Mucosa of stomach (tissue), 1 donor: ENCODE measurements around the gene SSTR5.

Experiments
- H3K27me3 ChIP-seq: one replicate; pipeline ENCODE4 v1.7.0; 2013; ENCODE audit warnings: mild to moderate bottlenecking, low read length; ENCODE audit not compliant: control insufficient read depth, insufficient read depth
- H3K36me3 ChIP-seq: one replicate; pipeline ENCODE4 v1.7.0; 2013; ENCODE audit warnings: low read length; ENCODE audit not compliant: control insufficient read depth, insufficient read depth
- H3K4me1 ChIP-seq: one replicate; pipeline ENCODE4 v1.7.0; 2013; ENCODE audit warnings: mild to moderate bottlenecking, low read length; ENCODE audit not compliant: control insufficient read depth, insufficient read depth
- H3K4me3 ChIP-seq: one replicate; pipeline ENCODE4 v1.7.0; 2013; ENCODE audit warnings: low read length
- H3K9ac ChIP-seq: one replicate; pipeline ENCODE4 v1.7.0; 2013; ENCODE audit warnings: mild to moderate bottlenecking, low read length, moderate library complexity
- H3K9me3 ChIP-seq: one replicate; pipeline ENCODE4 v1.7.0; 2013; ENCODE audit warnings: mild to moderate bottlenecking, low read length, moderate library complexity; ENCODE audit not compliant: control insufficient read depth
- donor health status: Pancreatic carcinoma.

Gene SSTR5

DNA sequence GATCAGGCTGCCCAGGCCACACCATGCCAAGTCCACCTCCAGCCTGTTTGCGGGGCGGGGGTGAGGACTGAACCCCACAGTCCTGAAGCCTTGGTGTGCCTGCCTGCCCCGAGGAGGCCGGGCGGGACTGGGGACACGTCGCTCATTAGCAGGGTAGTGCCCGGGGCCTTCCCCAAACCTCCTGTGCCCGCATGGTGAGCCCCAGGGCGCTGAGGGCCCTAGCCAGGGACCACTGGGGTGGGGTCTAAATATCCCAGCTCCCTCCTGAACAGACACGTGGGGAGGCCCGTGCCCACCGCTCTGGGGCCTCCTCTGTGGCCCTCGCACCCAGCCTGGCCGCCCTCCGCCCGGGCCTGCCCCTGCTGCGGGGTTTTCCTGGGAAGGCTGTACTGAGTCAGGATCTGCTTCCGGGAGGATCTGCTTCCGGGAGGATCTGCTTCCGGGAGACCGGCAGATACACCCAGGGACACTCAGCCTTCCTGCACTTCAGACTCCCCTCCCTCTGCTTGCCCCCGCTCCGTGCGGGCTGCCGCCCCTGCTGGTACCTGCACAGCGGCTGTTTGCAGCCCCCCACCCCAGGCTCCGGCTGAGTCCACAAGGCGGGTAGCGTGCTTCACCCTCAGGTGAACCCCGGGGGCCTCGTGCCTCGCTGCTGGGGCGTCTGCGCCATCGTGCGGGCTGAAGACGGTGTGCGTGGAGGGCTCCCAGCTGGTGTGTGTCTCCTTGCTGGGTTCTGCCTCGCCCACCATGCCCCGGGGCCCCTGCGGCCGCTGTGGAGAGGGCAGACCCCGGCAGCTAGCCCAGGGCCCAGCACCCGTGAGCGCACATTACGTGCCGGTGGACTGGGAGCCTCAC lies 56.8 kb downstream of the SSTR5 start:
- Histone ChIP-seq H3K27me3 (peaks cover 8% of the 10 kb centered on the region), H3K9me3 (no peaks in the 10 kb centered on the region), H3K9ac (no peak overlapping the region)

GRCh38 chr16:1130382-1130781 lies 57.8 kb downstream of the SSTR5 start:
- no peaks in the 10 kb centered on the region for H3K9me3 ChIP-seq
- peaks cover 8% of the 10 kb centered on the region for H3K27me3 ChIP-seq
- H3K36me3 ChIP-seq = no peaks in the 10 kb centered on the region
- peaks cover 16% of the 10 kb centered on the region for H3K4me1 ChIP-seq
- H3K9ac ChIP-seq = no peak overlapping the region
- no peak overlapping the region for H3K4me3 ChIP-seq

More for the DNA sequence above, 56.8 kb downstream of the SSTR5 start:
- peaks cover 13% of the 10 kb centered on the region for H3K4me1 ChIP-seq
- no peaks in the 10 kb centered on the region for H3K36me3 ChIP-seq
- H3K4me3 ChIP-seq = no peak overlapping the region
